ENCODE data around the gene AVPR2. TPM values are rescaled to one million over a fixed set of nuclear protein-coding genes. Genes with fewer than 3 reads are reported as not detected.

AVPR2 gene
- total and polyA plus RNA-seq, 4 donors = 0.51 to 2.5 (median 0.84) TPM

- Histone ChIP-seq H3K27me3 (ENCODE audit: control insufficient read depth in 3 of 3, insufficient read depth in 3 of 3, low read length in 2 of 3) (peaks cover 2 to 7% (median 5%) of the 10 kb centered on the region in 3 donors), H3K4me3 (no peak overlapping the region), H3K9ac (ENCODE audit: insufficient read depth in 1 of 2, low read length in 2 of 2) (no peak overlapping the region), H3K27ac (ENCODE audit: low read depth in 1 of 2, low read length in 1 of 2) (peak overlapping the region in 1 of 2 donors; percentile 32), H3K9me3 (ENCODE audit: control insufficient read depth in 4 of 4, insufficient read depth in 3 of 4, low read length in 3 of 4) (peaks cover 0 to 10% (median 0%) of the 10 kb centered on the region in 4 donors), H3K36me3 (ENCODE audit: control insufficient read depth in 4 of 4, insufficient read depth in 4 of 4, low read length in 4 of 4) (no peaks in the 10 kb centered on the region), H3K4me1 (ENCODE audit: control insufficient read depth in 5 of 5, insufficient read depth in 5 of 5, low read length in 5 of 5) (peaks cover 0 to 16% (median 0%) of the 10 kb centered on the region in 5 donors)
- ATAC-seq (ENCODE audit: insufficient read depth, low FRiP score) = no peak
- no peak for DNase-seq
- no peak for TF ChIP-seq CTCF (IDR thresholded peaks at IDR 0.05; ENCODE audit: control extremely low read depth, extremely low read depth)
- 51 to 60% methylated on average over 18 of the region's 18 CpGs for WGBS, 2 donors
These were observed 1.1 kb upstream of the AVPR2 start for GRCh38 chrX:153903238-153903980.

DNA sequence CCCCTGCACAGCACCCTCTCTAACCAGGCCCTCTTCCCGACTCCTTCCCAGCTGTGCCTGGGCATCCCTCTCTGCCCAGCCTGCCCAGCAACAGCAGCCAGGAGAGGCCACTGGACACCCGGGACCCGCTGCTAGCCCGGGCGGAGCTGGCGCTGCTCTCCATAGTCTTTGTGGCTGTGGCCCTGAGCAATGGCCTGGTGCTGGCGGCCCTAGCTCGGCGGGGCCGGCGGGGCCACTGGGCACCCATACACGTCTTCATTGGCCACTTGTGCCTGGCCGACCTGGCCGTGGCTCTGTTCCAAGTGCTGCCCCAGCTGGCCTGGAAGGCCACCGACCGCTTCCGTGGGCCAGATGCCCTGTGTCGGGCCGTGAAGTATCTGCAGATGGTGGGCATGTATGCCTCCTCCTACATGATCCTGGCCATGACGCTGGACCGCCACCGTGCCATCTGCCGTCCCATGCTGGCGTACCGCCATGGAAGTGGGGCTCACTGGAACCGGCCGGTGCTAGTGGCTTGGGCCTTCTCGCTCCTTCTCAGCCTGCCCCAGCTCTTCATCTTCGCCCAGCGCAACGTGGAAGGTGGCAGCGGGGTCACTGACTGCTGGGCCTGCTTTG, 1.1 kb downstream of the AVPR2 start:
- Histone ChIP-seq H3K9me3 (ENCODE audit: control insufficient read depth in 4 of 4, insufficient read depth in 3 of 4, low read length in 3 of 4) (peaks cover 0 to 10% (median 0%) of the 10 kb centered on the region in 4 donors), H3K36me3 (ENCODE audit: control insufficient read depth in 4 of 4, insufficient read depth in 4 of 4, low read length in 4 of 4) (no peaks in the 10 kb centered on the region), H3K4me3 (no peak overlapping the region), H3K4me1 (ENCODE audit: control insufficient read depth in 5 of 5, insufficient read depth in 5 of 5, low read length in 5 of 5) (peaks cover 0 to 16% (median 0%) of the 10 kb centered on the region in 5 donors), H3K9ac (ENCODE audit: insufficient read depth in 1 of 2, low read length in 2 of 2) (no peak overlapping the region), H3K27ac (ENCODE audit: low read depth in 1 of 2, low read length in 1 of 2) (no peak overlapping the region), H3K27me3 (ENCODE audit: control insufficient read depth in 3 of 3, insufficient read depth in 3 of 3, low read length in 2 of 3) (peaks cover 0 to 7% (median 5%) of the 10 kb centered on the region in 3 donors)
- ATAC-seq (ENCODE audit: insufficient read depth, low FRiP score) (no peak), DNase-seq (no peak)
- TF ChIP-seq CTCF (IDR thresholded peaks at IDR 0.05; ENCODE audit: control extremely low read depth, extremely low read depth) = no peak
- 86% methylated on average over 17 to 32 of the region's 32 CpGs for WGBS, 2 donors

- no peak overlapping the region for H3K27ac ChIP-seq (ENCODE audit: low read depth in 1 of 2, low read length in 1 of 2)
- H3K4me3 ChIP-seq = no peak overlapping the region
- no peak for TF ChIP-seq CTCF (IDR thresholded peaks at IDR 0.05; ENCODE audit: control extremely low read depth, extremely low read depth)
- WGBS, 2 donors = 70 to 77% methylated on average over 21 to 27 of the region's 27 CpGs
- no peaks in the 10 kb centered on the region for H3K36me3 ChIP-seq (ENCODE audit: control insufficient read depth in 4 of 4, insufficient read depth in 4 of 4, low read length in 4 of 4)
- H3K9ac ChIP-seq (ENCODE audit: insufficient read depth in 1 of 2, low read length in 2 of 2) = no peak overlapping the region
- peaks cover 0 to 16% (median 0%) of the 10 kb centered on the region in 5 donors for H3K4me1 ChIP-seq (ENCODE audit: control insufficient read depth in 5 of 5, insufficient read depth in 5 of 5, low read length in 5 of 5)
- ATAC-seq (ENCODE audit: insufficient read depth, low FRiP score) (no peak), DNase-seq (no peak)
- peaks cover 0 to 10% (median 0%) of the 10 kb centered on the region in 4 donors for H3K9me3 ChIP-seq (ENCODE audit: control insufficient read depth in 4 of 4, insufficient read depth in 3 of 4, low read length in 3 of 4)
- H3K27me3 ChIP-seq (ENCODE audit: control insufficient read depth in 3 of 3, insufficient read depth in 3 of 3, low read length in 2 of 3) = peaks cover 0 to 7% (median 3%) of the 10 kb centered on the region in 3 donors
These were observed 1.8 kb downstream of the AVPR2 start for GRCh38 chrX:153906126-153906917.

All from lung (tissue), 12 donors.